Testis (tissue), 2 donors: ENCODE results near the gene RBMXL2.

ENCODE experiments used
- CTCF ChIP-seq, 3 experiments: fragments of 450-650 bp in 2 of 3; fragments of 200-600 bp in 1 of 3; sonication (generic) in 1 of 3; IDR thresholded peaks; one replicate each; pipeline ENCODE4 v1.5.1; 2016 to 2019; ENCODE audit warnings: antibody characterized with exemption in 3 of 3, mild to moderate bottlenecking in 2 of 3, moderate library complexity in 1 of 3
- POLR2A ChIP-seq: fragments of 450-650 bp; IDR thresholded peaks from one replicate; pipeline ENCODE4 v1.6.1; 2017; ENCODE audit warnings: antibody characterized with exemption, mild to moderate bottlenecking, moderate library complexity

GRCh38 chr11:7046474-7047175, 42.2 kb upstream of the RBMXL2 start:
- TF ChIP-seq CTCF (IDR thresholded peaks at IDR 0.05): no peak
- no peak for TF ChIP-seq POLR2A
